GM18520 (cell line): ENCODE results near the gene ZER1.
"Not testable (repeated sequence)": the region's sequence is repeated elsewhere in the genome, so short reads cannot be mapped to it uniquely, and the experiment has no call there.

Source experiments
- ATAC-seq: cut with Tn5 transposase; IDR thresholded peaks from one replicate; pipeline ENCODE4 v1.9.1; 2021; ENCODE audit not compliant: unreplicated experiment

ZER1 gene

GRCh38 chr9:128788445-128788844 is 16.7 kb upstream of the ZER1 start:
- no peak for ATAC-seq

- ATAC-seq, result no peak
Measured at GRCh38 chr9:128787659-128788058, 15.9 kb upstream of the ZER1 start.

- ATAC-seq, result no peak
Measured at GRCh38 chr9:128786681-128787601, 15.2 kb upstream of the ZER1 start, which contains the start of gene TBC1D13. TBC1D13 (plus strand) TSS chr9:128787253; CDS start chr9:128787354, 101 bp downstream.

GRCh38 chr9:128785427-128785826 is 13.7 kb upstream of the ZER1 start:
- no peak for ATAC-seq

DNA sequence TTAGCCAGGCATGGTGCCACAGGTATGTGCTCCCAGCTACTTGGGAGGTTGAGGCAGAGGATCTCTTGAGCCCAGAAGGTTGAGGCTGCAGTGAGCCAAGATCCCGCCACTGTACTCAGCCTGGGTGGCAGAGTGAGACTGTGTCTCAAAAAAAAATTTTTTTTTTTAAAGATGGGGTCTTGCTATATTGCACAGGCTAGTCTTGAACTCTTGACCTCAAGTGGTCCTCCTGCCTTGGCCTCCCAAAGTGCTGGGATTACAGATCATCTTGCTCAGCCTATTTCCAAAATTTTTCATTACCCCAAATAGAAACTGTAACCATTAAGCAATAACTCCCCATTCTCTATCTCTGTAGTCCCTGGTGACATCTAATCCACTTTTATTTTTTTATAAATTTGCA is 10.9 kb upstream of the ZER1 start:
- ATAC-seq, result no peak

DNA sequence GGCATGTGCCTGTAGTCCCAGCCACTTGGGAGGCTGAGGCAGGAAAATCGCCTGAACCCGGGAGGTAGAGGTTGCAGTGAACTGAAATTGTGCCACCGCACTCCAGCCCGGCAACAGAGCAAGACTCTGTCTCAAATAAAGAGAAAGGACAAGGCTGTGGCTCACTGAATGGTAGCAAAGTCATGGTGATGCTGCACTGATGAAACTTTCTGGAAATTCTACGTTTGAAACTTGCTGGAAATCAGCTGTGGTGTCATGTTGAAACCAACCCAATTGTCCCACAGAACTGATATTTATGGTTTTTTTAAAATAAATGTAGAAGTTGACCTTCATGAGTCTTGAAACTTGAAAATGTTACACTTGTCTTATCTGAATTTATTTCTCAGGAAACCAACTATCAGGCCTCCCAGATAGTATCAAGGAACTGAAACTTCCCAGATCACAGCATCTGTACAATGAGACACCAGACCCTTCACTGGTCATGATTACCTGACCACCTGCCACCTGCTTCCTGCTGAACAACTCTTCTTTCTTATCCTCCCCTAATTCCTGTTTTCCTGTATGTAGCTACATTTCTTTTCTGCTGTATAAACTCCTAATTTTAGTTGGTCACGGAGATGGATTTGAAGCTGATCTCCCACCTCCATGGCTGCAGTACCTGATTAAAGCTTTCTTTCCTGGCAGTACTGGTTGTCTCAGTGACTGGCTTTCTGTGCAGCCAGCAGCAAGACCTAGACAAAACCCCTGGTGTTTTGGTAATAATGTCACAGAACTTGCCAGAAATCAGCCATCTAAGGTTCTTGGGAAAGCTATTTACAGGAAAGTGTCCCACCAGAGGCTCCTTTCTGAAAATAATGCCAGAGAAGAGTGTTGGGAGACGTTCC is 9.7 kb upstream of the ZER1 start:
- no peak for ATAC-seq

- not testable (repeated sequence) for ATAC-seq
Measured at GRCh38 chr9:128780093-128780492, 8.4 kb upstream of the ZER1 start.

GRCh38 chr9:128774804-128775203 is 3.1 kb upstream of the ZER1 start:
- ATAC-seq, result no peak

- no peak for ATAC-seq
Measured at GRCh38 chr9:128773049-128773448, 1.3 kb upstream of the ZER1 start.

DNA sequence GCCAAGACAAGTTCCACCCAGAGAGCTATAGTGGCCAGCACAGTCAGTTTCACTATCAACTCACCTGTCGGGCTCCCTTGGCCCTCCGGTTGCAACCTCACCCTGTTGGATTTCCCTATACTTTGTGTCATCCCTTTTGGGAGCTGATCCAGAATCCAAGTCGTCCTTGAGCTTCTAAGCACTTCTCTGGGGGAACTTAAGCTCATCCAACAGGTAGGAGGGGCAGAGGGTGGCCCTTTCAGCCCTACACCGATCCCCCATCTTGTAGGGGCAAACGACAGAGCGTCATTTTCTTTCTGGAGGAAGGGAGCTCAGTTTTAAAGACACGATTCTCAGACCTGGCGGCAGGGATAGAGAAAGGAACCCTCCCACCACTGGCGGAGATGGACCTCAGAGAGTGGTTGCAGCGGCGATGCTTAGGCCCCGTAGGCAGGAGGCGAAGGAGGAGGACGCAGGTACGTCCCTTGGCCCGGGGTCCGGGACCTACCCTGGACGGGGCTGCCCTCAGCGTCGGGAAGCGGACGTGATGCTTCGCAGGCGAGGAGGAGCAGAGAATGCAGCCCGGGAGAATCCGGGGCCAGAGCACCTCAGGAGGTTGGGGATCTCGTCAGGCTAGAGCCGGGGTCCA is 519 bp downstream of the ZER1 start:
- ATAC-seq, result no peak

DNA sequence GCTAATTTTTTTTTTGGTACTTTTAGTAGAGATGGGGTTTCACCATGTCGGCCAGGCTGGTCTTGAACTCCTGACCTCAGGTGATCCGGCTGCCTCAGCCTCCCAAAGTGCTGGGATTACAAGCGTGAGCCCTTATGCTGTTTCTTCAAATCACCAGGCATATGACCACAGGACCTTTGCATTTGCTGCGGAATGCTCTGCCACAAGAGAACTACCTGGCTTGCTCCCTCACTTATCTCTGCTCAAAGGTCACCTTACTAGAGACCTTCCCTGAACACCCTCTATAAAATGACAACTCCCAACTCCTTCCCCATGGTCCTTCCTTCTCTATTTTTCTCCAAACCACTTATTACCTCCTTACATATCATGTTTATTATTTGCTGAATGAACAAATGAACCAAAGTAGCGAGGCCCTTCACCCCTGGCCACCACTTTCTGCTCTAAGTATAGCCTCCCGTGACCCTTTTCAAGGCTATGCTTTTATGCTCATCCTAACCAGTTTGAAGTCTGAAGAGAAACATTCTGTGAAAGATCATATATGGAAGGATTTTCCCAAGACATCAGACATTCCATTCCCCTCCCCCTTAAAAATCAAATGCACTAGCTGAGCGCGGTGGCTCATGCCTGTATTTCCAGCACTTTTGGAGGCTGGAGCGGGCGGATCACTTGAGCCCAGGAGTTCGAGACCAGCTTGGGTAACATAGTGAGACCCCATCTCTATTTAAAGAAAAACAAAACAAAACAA is 1.3 kb downstream of the ZER1 start:
- no peak for ATAC-seq

DNA sequence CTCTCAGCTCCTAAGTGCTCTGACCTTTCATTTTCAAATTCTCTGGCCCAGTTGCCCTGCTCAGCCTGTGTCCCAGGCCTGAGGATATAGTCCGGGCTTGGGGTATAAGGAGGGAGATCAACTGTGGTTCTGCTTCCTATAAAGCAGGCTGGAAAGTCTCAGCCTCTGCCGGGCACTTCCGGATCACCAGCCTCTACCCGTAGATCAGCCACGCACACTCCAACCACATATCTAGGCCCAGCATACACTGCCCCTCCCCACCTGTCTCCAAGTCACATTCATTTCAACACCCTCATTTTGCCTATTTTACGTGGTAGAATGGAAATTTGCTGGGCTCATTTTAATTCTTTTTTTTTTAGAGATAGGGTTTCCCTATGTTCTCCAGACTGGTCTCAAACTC is 3.1 kb downstream of the ZER1 start:
- ATAC-seq, result no peak

GRCh38 chr9:128765499-128765898 is 6.2 kb downstream of the ZER1 start:
- no peak for ATAC-seq

DNA sequence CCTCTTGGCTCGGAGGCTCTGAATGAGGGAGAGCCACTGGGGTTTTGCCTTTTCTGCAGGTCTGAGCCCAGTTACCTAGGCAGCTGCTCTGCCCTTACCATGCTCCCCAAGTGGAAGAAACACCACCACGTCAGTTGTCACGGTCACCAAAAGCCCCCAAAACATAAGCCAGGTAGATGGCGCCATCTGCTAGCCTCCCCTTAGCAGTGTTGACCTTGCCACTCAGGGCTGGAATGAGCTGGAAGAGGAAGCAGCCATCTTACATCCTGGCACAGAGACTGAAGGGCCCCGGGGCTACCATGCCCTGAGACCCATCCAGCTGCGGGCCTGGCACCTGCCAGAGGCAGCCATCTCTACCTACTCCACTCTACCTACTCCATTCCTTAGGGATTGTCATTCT is 7.4 kb downstream of the ZER1 start:
- no peak for ATAC-seq

GRCh38 chr9:128762671-128763449 is 8.9 kb downstream of the ZER1 start:
- ATAC-seq, result no peak

- no peak for ATAC-seq
Measured at GRCh38 chr9:128757602-128758001, 14.1 kb downstream of the ZER1 start.

- ATAC-seq, result no peak
Measured at GRCh38 chr9:128753627-128754026, 18.1 kb downstream of the ZER1 start.

DNA sequence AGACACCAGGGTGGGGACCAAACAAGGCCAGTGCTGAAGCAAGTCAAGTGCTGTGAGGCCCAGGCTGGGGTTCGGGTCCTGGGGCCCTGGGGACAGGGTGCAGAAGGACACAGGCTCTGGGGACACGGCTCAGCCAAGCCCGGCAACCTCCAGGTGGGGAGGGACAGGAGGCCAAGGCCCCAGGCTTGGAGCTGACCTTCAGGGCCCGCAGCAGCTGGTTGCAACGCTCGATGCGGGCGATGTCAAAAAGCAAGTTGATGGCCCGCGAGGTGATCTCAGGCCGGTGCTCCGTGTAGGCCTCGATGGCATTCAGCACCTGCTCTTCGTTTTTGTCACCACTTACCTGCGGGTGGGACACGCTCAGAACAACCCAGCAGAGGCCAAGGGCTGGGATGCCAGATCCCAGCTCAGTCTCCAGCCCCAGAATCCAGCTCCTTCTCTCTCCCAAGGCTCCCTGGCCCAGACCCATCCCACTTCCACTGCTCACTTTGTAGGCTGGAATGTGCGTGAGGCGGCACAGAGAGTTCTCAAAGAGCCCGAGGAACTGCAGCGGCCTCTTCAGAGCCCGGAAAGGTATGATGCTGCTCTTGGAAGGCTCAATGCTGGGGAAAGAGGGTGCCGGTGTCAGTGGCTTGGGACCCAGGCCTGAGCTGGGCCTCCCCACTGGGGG is 20.7 kb downstream of the ZER1 start:
- ATAC-seq, result no peak

DNA sequence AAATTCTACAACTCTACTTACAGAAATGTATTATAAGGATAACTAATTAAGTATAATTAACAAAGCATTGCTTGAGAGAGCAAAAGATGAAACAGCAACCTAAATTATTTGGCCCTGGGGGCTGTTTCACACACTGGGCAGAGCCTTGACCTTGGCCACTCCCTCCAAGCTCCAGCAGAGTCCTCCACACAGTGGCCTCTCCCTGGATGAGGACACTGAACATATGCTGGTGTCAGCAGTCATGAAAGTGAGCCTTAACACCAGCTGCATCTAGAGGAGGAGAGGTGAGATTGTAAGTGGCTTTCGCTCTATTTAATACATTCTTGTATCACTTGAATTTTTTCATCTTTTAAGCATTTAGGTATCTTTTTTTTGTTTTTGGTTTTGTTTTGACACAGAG is 24.5 kb downstream of the ZER1 start:
- no peak for ATAC-seq
